Epithelial cell of esophagus (primary cell): ENCODE results near the gene USP44.
A peak's percentile ranks its signal among the peaks of the same experiment; 100 is the strongest.

Experiments
- DNase-seq: peaks from one replicate; pipeline ENCODE4 v3.0.0; 2010; ENCODE audit warnings: low read depth
- H3K4me3 ChIP-seq: 2 replicates; pipeline ENCODE4 v1.5.1; 2011; ENCODE audit warnings: mild to moderate bottlenecking, low read length, control low read depth
- TF ChIP-seq, protein P1 (sequence below): IDR thresholded peaks from 2 replicates; pipeline ENCODE4 v1.5.1; 2011; ENCODE audit warnings: low read depth, mild to moderate bottlenecking, low read length, control low read depth, inconsistent platforms; ENCODE audit not compliant: insufficient read depth; ENCODE audit errors: missing control alignments

Gene USP44

DNA sequence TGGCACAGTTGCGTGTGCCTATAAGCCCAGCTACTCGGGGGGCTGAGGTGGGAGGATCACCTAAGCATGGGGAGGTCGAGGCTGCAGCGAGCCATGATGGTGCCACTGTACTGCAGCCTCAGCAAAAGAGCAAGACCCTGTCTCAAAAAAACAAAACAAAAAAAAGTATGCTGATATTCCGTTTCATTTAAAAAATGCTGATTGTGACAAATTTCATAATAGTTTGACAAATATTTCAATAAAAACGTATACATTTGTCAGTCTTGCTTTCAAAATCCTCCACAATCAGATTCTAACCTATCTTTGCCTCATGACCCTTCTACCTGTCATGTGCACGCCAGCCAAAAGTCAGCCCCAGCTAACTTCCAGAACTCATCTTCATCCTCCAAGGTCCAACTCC, 9.8 kb downstream of the USP44 start:
- no peak for DNase-seq
- TF ChIP-seq, protein P1, sequence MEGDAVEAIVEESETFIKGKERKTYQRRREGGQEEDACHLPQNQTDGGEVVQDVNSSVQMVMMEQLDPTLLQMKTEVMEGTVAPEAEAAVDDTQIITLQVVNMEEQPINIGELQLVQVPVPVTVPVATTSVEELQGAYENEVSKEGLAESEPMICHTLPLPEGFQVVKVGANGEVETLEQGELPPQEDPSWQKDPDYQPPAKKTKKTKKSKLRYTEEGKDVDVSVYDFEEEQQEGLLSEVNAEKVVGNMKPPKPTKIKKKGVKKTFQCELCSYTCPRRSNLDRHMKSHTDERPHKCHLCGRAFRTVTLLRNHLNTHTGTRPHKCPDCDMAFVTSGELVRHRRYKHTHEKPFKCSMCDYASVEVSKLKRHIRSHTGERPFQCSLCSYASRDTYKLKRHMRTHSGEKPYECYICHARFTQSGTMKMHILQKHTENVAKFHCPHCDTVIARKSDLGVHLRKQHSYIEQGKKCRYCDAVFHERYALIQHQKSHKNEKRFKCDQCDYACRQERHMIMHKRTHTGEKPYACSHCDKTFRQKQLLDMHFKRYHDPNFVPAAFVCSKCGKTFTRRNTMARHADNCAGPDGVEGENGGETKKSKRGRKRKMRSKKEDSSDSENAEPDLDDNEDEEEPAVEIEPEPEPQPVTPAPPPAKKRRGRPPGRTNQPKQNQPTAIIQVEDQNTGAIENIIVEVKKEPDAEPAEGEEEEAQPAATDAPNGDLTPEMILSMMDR, result no peak
- no peak overlapping the region for H3K4me3 ChIP-seq

DNA sequence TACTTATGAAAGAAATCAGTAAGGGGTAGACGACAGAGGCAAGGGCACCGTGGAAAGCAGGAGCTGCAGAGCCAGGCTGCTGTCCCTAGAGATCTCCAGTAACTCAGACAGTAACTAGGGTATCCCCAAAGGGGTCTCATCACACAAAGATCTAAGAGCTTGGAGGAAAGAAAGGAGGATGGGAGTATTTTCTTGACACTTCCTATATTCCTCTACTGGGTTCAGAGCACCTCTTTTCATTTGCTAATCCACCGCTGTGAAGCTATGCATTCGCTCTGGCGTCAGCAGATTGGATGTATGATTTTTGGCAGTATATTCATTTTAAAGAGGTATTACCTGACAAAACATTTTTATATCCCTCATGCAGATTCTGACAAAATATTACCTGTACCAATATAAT, 12.6 kb downstream of the USP44 start:
- DNase-seq, result no peak
- TF ChIP-seq, protein P1, result no peak
- no peak overlapping the region for H3K4me3 ChIP-seq

DNA sequence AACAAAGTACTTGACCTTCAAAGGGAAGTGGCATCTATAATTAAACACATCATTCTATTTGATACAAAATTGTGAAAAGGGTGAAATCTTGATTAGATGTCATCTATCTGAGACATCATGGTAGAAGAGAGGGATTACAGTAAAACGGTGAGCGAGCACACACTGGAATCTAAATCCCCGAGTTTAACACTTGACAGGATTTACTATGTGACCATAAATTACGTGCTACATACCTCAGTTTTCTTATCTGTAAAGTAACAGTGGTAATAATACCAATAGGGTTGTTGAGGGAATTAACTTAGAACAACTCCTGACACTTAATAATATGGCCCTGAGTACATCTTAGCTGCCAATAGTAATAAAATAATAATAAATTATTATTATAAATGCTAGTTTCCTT, 13.3 kb downstream of the USP44 start:
- no peak overlapping the region for H3K4me3 ChIP-seq
- no peak for DNase-seq
- TF ChIP-seq, protein P1, result no peak

DNA sequence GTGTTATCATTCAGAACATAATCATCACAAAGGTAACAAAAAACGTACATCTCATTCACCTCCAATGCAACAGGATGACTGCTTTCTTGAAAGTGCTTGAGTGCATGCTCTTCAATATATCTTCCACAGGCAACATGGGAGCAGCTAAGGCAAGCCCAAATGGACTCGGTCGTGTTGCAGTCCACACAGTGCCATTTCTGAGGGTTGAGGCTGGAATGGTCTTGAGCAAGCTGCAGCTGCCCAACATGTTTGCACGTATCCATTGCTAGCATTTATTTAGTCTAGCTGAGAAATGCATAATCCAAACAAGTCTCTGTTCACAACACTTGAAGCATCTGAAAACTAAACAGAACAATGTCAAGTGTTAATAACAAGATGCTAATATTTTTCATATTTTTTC, 17.3 kb downstream of the USP44 start:
- no peak for DNase-seq
- no peak overlapping the region for H3K4me3 ChIP-seq
- TF ChIP-seq, protein P1, result no peak

DNA sequence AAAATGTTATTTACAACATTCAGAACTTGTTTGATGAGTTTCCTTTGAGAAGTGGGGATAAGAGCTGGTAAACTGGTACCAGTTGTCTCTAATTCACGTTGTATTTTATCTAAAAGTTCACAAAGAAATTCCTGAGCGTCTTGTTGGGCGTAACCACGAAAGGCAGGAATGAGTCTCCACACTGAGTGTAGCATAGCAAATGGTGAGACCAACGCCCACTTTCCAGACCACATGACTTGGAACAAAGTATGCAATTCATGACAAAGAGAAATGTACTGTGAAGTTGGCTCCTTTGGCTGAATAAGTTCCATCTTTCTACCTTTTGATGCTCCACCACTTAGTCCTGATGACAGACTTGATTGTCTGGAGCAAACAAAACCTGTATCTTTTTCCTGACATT, 18.4 kb downstream of the USP44 start:
- TF ChIP-seq, protein P1, result no peak
- peak; percentile 69 for DNase-seq
- no peak overlapping the region for H3K4me3 ChIP-seq

DNA sequence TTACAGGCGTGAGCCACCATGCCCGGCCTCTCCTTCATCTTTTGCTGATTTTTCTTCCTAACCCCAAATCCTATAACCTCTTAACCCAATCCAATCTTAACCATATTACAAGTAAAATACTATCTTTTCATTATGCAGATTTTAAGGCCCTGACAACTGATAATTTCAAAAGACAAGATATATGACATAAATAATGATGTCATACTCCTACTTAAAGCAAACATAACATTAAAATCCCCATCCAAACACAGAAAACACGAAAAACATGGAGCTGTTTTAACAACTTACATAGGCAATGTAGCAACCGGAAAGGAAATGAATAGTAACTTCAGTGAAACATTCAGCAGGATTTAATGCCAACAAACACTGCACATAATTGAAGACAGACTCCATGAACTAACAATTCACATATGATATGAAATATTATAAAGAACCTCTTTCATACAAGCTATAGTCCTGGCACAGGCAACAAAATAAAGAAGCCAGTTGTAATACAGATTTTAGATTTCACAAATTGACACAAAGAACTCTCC, 21.5 kb downstream of the USP44 start:
- no peak for DNase-seq
- no peak overlapping the region for H3K4me3 ChIP-seq
- TF ChIP-seq, protein P1, result no peak

DNA sequence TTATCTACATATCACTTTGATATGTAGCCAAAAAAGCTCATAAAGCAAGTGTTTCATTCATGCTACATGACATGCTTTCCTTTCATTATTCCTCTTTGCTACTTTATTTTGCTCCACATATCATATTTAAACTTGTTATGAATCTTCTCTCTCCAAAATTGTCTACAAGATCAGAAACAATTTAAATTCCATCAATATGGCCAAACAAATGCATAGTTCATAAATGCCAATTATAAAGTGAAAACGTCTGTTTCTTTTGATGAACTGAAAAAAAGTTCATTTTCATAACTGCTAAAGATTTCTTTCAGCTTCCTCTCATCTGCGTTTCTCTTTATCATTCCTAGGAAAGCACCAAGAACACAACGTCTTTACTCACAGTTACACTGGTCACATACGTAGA, 22.8 kb downstream of the USP44 start:
- DNase-seq, result no peak
- H3K4me3 ChIP-seq, result no peak overlapping the region
- TF ChIP-seq, protein P1, result no peak
